OCI-LY3 (cell line): ENCODE data around the gene DDX10.
A peak's percentile ranks its signal among the peaks of the same experiment; 100 is the strongest.

Experiments used
- H2AFZ ChIP-seq: fragments of 200-600, 300-600 bp; shearing (Covaris generic); 2 replicates; pipeline ENCODE4 v1.6.0; 2014; ENCODE audit warnings: antibody characterized with exemption, low read depth, low read length
- H3K27ac ChIP-seq: fragments of 200-600, 300-600 bp; sonication (generic); 2 replicates; pipeline ENCODE4 v1.5.1; 2014; ENCODE audit warnings: mild to moderate bottlenecking, low read length, moderate library complexity, mixed read lengths
- H3K27me3 ChIP-seq: fragments of 200-600, 300-600 bp; sonication (generic); 2 replicates; pipeline ENCODE4 v1.6.1; 2014; ENCODE audit warnings: low read depth, low read length, mixed read lengths
- H3K36me3 ChIP-seq: fragments of 200-600, 300-600 bp; sonication (generic); replicated peaks from 2 replicates; pipeline ENCODE3; 2014; ENCODE audit warnings: low read depth, low read length, mixed read lengths
- H3K4me1 ChIP-seq: fragments of 300-600, 200-600 bp; sonication (generic); 2 replicates; pipeline ENCODE4 v1.6.1; 2014; ENCODE audit warnings: low read length, mixed read lengths
- H3K4me2 ChIP-seq: fragments of 200-600, 300-600 bp; sonication (generic); 2 replicates; pipeline ENCODE4 v1.6.1; 2014; ENCODE audit warnings: low read length, mixed read lengths
- H3K4me3 ChIP-seq: fragments of 300-600, 200-600 bp; sonication (generic); 2 replicates; pipeline ENCODE4 v1.5.1; 2014; ENCODE audit warnings: antibody characterized with exemption, mild to moderate bottlenecking, low read length, moderate library complexity
- H3K79me2 ChIP-seq: fragments of 300-600, 200-600 bp; shearing (Covaris generic); 2 replicates; pipeline ENCODE4 v1.6.1; 2014; ENCODE audit warnings: mild to moderate bottlenecking, low read length, mixed read lengths
- H3K9ac ChIP-seq: fragments of 300-600, 200-600 bp; shearing (Covaris generic); 2 replicates; pipeline ENCODE4 v1.6.0; 2014; ENCODE audit warnings: mild to moderate bottlenecking, low read length, moderate library complexity
- H3K9me3 ChIP-seq: fragments of 200-600, 300-600 bp; shearing (Covaris generic); 2 replicates; pipeline ENCODE4 v1.6.1; 2014; ENCODE audit warnings: low read length, mixed read lengths; ENCODE audit not compliant: insufficient read depth
- H4K20me1 ChIP-seq: fragments of 200-600, 300-600 bp; sonication (generic); 2 replicates; pipeline ENCODE4 v1.6.1; 2016; ENCODE audit warnings: low read length, mixed read lengths; ENCODE audit not compliant: insufficient read depth
- EZH2phosphoT487 ChIP-seq: fragments of 200-600 bp; shearing (Covaris generic); IDR thresholded peaks from 2 replicates; pipeline ENCODE4 v1.6.1; 2018; ENCODE audit warnings: antibody characterized with exemption, mixed run types, low read depth
- TF ChIP-seq, protein P1 (sequence below): fragments of 200-600, 300-600 bp; sonication (generic); IDR thresholded peaks from 2 replicates; pipeline ENCODE4 v1.5.1; 2014; ENCODE audit warnings: antibody characterized with exemption, low read length, low read depth

The DDX10 gene

DNA sequence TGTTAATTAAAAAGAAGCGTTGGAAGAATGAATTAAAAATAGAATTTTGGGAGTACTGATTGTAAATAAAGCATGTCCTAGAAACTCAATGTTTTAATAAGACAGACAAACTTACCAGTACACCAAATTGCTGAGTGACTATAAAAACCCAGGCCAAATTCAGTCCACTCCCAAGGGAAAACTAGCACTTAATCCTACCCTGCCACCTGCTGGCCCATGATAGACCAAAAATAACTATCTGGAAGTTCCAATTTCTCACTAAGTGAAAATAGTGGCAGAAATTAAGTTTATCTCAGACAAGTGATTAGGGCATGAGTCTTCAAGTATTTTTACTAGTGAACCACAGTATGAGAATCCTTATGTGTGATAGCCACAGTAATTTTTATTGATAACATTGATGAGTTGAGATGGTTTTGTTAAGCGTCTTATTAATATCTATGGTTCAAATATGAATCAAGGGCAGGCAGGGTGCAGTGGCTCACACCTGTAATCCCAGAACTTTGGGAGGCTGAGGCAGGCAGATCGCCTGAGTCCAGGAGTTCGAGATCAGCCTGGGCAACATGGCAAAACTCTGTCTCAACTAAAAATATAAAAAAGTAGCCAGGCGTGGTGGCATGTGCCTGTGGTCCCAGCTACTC lies 9.8 kb upstream of the DDX10 start:
- peak overlapping the region; percentile 15; the same call in 1 of the 2 replicates for H3K4me2 ChIP-seq
- H3K4me3 ChIP-seq, result no peak overlapping the region
- H3K36me3 ChIP-seq, result no peaks in the 10 kb centered on the region
- H3K27me3 ChIP-seq, result no peaks in the 10 kb centered on the region
- H3K27ac ChIP-seq, result no peak overlapping the region
- TF ChIP-seq EZH2phosphoT487, result no peak
- TF ChIP-seq, protein P1, sequence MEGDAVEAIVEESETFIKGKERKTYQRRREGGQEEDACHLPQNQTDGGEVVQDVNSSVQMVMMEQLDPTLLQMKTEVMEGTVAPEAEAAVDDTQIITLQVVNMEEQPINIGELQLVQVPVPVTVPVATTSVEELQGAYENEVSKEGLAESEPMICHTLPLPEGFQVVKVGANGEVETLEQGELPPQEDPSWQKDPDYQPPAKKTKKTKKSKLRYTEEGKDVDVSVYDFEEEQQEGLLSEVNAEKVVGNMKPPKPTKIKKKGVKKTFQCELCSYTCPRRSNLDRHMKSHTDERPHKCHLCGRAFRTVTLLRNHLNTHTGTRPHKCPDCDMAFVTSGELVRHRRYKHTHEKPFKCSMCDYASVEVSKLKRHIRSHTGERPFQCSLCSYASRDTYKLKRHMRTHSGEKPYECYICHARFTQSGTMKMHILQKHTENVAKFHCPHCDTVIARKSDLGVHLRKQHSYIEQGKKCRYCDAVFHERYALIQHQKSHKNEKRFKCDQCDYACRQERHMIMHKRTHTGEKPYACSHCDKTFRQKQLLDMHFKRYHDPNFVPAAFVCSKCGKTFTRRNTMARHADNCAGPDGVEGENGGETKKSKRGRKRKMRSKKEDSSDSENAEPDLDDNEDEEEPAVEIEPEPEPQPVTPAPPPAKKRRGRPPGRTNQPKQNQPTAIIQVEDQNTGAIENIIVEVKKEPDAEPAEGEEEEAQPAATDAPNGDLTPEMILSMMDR, result peak; percentile 57
- H4K20me1 ChIP-seq, result no peaks in the 10 kb centered on the region
- H3K79me2 ChIP-seq, result no peaks in the 10 kb centered on the region
- H2AFZ ChIP-seq, result no peak overlapping the region
- no peaks in the 10 kb centered on the region for H3K9me3 ChIP-seq
- peaks cover 14% of the 10 kb centered on the region for H3K4me1 ChIP-seq
- H3K9ac ChIP-seq, result no peak overlapping the region

DNA sequence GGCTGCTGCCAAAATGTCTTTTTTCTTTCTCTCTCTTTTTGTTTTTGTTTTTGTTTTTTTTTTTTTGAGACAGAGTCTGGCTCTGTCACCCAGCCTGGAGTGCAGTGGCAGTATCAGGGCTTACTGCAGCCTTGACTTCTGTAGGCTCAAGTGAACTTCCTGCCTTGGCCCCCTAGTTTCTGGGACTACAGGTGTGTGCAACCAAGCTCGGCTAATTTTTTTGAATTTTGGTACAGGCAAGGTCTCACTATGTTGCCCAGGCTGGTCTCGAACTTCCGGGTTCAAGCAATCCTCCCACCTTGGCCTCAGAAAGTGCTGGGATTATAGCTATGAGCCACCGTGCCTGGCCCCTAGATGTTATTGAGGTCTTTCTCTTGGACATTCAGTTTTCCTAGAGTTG lies 2.2 kb upstream of the DDX10 start:
- Histone ChIP-seq H3K36me3 (peaks cover 8% of the 10 kb centered on the region), H3K4me1 (peaks cover 32% of the 10 kb centered on the region), H3K27ac (no peak overlapping the region), H3K4me3 (no peak overlapping the region), H4K20me1 (no peaks in the 10 kb centered on the region), H3K27me3 (no peaks in the 10 kb centered on the region), H3K4me2 (no peak overlapping the region), H3K9ac (no peak overlapping the region), H3K9me3 (no peaks in the 10 kb centered on the region), H3K79me2 (peaks cover 29% of the 10 kb centered on the region), H2AFZ (peak overlapping the region; percentile 81; the same call in 1 of the 2 replicates)
- TF ChIP-seq, protein P1, result no peak
- TF ChIP-seq EZH2phosphoT487, result no peak

DNA sequence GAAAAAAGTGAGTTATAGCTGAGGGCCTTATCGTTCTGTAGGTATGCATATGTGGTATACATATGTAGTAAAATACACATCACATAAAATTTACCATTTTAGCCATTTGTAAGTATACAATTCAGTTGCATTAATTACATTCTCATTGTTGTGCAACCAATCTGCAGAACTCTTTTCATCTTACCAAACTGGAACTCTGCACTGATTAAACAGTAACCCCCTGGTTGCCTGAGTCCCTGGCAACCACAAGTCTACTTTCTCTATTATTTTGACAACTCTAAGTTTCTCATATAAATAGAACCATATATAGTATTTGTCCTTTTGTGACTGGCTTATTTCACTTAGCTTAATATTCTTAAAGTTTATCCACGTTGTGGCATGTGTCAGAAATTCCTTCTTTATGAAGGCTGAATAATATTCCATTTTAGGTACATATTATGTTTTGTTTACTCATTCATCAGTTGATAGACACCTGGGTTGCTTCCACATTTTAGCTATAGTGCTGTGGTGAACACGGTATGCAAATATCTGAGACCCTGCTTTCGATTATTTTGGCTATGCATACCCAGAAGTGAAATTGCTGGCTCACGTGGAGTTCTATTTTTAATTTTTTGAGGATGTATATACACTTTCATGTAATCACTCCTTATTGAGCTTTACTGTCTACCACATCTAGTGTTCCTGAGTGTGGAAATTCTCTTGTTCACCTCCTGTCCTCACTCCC lies 1.6 kb upstream of the DDX10 start:
- H3K27me3 ChIP-seq, result no peaks in the 10 kb centered on the region
- no peak overlapping the region for H3K9ac ChIP-seq
- peaks cover 32% of the 10 kb centered on the region for H3K4me1 ChIP-seq
- H2AFZ ChIP-seq, result peak overlapping the region; percentile 81
- H3K4me2 ChIP-seq, result peak overlapping the region; percentile 44
- peak overlapping the region; percentile 33 for H3K4me3 ChIP-seq
- no peaks in the 10 kb centered on the region for H3K9me3 ChIP-seq
- peak overlapping the region; percentile 35; the same call in 1 of the 2 replicates for H3K27ac ChIP-seq
- peaks cover 11% of the 10 kb centered on the region for H3K36me3 ChIP-seq
- no peaks in the 10 kb centered on the region for H4K20me1 ChIP-seq
- TF ChIP-seq, protein P1, result no peak
- no peak for TF ChIP-seq EZH2phosphoT487
- peaks cover 35% of the 10 kb centered on the region for H3K79me2 ChIP-seq

DNA sequence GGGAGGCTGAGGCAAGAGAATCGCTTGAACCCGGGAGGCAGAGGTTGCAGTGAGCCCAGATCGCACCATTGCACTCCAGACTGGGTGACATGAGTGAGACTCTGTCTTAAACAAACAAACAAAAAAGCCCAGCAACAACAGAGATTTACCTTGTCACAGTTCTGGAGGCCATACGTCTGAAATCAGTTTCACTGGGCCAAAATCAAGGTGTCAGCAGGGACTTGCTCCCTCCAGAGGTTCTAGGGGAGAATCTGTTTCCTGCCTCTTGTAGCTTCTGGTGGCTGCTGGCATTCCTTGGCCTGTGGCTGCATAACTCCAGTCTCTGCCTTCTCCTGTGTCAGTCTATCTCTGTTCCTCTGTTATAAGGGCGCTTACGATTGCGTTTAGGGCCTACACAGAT lies 1.5 kb downstream of the DDX10 start:
- peaks cover 66% of the 10 kb centered on the region for H3K79me2 ChIP-seq
- no peaks in the 10 kb centered on the region for H4K20me1 ChIP-seq
- 0 out of 2 replicates have a peak overlapping the region, but pooled peaks have one; percentile 6 for H3K4me2 ChIP-seq
- H3K4me1 ChIP-seq, result peaks cover 32% of the 10 kb centered on the region
- H3K36me3 ChIP-seq, result peaks cover 14% of the 10 kb centered on the region
- TF ChIP-seq, protein P1, result no peak
- TF ChIP-seq EZH2phosphoT487, result no peak
- no peaks in the 10 kb centered on the region for H3K9me3 ChIP-seq
- H3K27me3 ChIP-seq, result no peaks in the 10 kb centered on the region
- no peak overlapping the region for H3K27ac ChIP-seq
- no peak overlapping the region for H2AFZ ChIP-seq
- H3K9ac ChIP-seq, result no peak overlapping the region
- H3K4me3 ChIP-seq, result no peak overlapping the region
